Mesenchymal stem cell (in vitro differentiated cells and primary cell): ENCODE data around the gene MARCHF3.

Experiments
- DNase-seq: peaks from one replicate; pipeline ENCODE4 v3.0.0-alpha.2; 2013
- H2AFZ ChIP-seq: one replicate; pipeline ENCODE4 v1.6.1; 2013; ENCODE audit warnings: low read depth, mild to moderate bottlenecking, control low read depth, inconsistent platforms, low read length, moderate library complexity
- H2AK5ac ChIP-seq: 2 replicates; pipeline ENCODE4 v1.6.1; 2013; ENCODE audit warnings: low read length, moderate library complexity, mild to moderate bottlenecking, inconsistent platforms; ENCODE audit not compliant: severe bottlenecking
- H2BK120ac ChIP-seq: one replicate; pipeline ENCODE4 v1.6.1; 2013; ENCODE audit warnings: low read depth, mild to moderate bottlenecking, inconsistent platforms, low read length, moderate library complexity
- H2BK12ac ChIP-seq, 2 experiments: one replicate each; pipeline ENCODE4 v1.6.1; 2013; ENCODE audit warnings: inconsistent platforms in 2 of 2, low read length in 2 of 2, mild to moderate bottlenecking in 2 of 2, moderate library complexity in 2 of 2, control low read depth in 1 of 2
- H2BK15ac ChIP-seq: one replicate; pipeline ENCODE4 v1.6.1; 2013; ENCODE audit warnings: mild to moderate bottlenecking, low read depth, inconsistent platforms; ENCODE audit not compliant: poor library complexity, severe bottlenecking
- H2BK5ac ChIP-seq: 2 replicates; pipeline ENCODE4 v1.6.1; 2013; ENCODE audit warnings: low read depth, mild to moderate bottlenecking, low read length, control low read depth, inconsistent platforms; ENCODE audit not compliant: poor library complexity, severe bottlenecking
- H3K14ac ChIP-seq, 2 experiments: one replicate each; pipeline ENCODE4 v1.6.1; 2013; ENCODE audit warnings: inconsistent platforms in 2 of 2, low read length in 2 of 2, control low read depth in 1 of 2, mild to moderate bottlenecking in 1 of 2, moderate library complexity in 1 of 2
- H3K18ac ChIP-seq, 2 experiments: one replicate each; pipeline ENCODE4 v1.6.1; 2013; ENCODE audit warnings: inconsistent platforms in 2 of 2, low read length in 2 of 2, control low read depth in 1 of 2, low read depth in 1 of 2, mild to moderate bottlenecking in 1 of 2
- H3K23ac ChIP-seq, 2 experiments: one replicate each; pipeline ENCODE4 v1.6.1; 2013; ENCODE audit warnings: inconsistent platforms in 2 of 2, low read length in 2 of 2, mild to moderate bottlenecking in 2 of 2, moderate library complexity in 2 of 2, control low read depth in 1 of 2
- H3K27ac ChIP-seq: 2 replicates; pipeline ENCODE4 v1.5.1; 2013; ENCODE audit warnings: mild to moderate bottlenecking, moderate library complexity, low read length, control low read depth, inconsistent platforms; ENCODE audit not compliant: poor library complexity, severe bottlenecking
- H3K27me3 ChIP-seq, 2 experiments: 2 replicates each; pipeline versions ENCODE4 v1.6.1 to v1.7.0; 2013; ENCODE audit warnings: low read length in 2 of 2, mild to moderate bottlenecking in 2 of 2, moderate library complexity in 2 of 2, control low read depth in 1 of 2, inconsistent platforms in 1 of 2; ENCODE audit not compliant: control insufficient read depth in 1 of 2, insufficient read depth in 1 of 2
- H3K36me3 ChIP-seq, 2 experiments: 2 replicates each; pipeline versions ENCODE4 v1.6.1 to v1.7.0; 2013; ENCODE audit warnings: low read length in 2 of 2, control low read depth in 1 of 2, inconsistent platforms in 1 of 2, low read depth in 1 of 2, mild to moderate bottlenecking in 1 of 2; ENCODE audit not compliant: insufficient read depth in 2 of 2, control insufficient read depth in 1 of 2
- H3K4ac ChIP-seq, 2 experiments: one replicate each; pipeline ENCODE4 v1.6.1; 2013; ENCODE audit warnings: inconsistent platforms in 2 of 2, low read length in 2 of 2, mild to moderate bottlenecking in 2 of 2, moderate library complexity in 2 of 2, control low read depth in 1 of 2, low read depth in 1 of 2
- H3K4me1 ChIP-seq: 2 replicates; pipeline ENCODE4 v1.6.1; 2013; ENCODE audit warnings: low read depth, low read length, control low read depth; ENCODE audit not compliant: control insufficient read depth, insufficient read depth
- H3K4me2 ChIP-seq: 2 replicates; pipeline ENCODE4 v1.6.1; 2013; ENCODE audit warnings: low read length, mild to moderate bottlenecking, inconsistent platforms; ENCODE audit not compliant: poor library complexity, severe bottlenecking
- H3K4me3 ChIP-seq, 2 experiments: 2 replicates each; pipeline versions ENCODE4 v1.5.1 to v1.7.0; 2013; ENCODE audit warnings: low read length in 2 of 2, mild to moderate bottlenecking in 2 of 2, control low read depth in 1 of 2, low read depth in 1 of 2; ENCODE audit not compliant: insufficient read depth in 1 of 2
- H3K79me1 ChIP-seq: replicated peaks from 2 replicates; pipeline ENCODE4 v1.6.1; 2013; ENCODE audit warnings: mild to moderate bottlenecking, control low read depth, low read length, inconsistent platforms; ENCODE audit not compliant: poor library complexity, severe bottlenecking
- H3K9ac ChIP-seq: 2 replicates; pipeline ENCODE4 v1.7.0; 2013; ENCODE audit warnings: mild to moderate bottlenecking, low read length, moderate library complexity
- H3K9me3 ChIP-seq: 2 replicates; pipeline ENCODE4 v1.7.0; 2013; ENCODE audit warnings: mild to moderate bottlenecking, low read length; ENCODE audit not compliant: control insufficient read depth
- H4K8ac ChIP-seq: one replicate; pipeline ENCODE4 v1.6.1; 2013; ENCODE audit warnings: inconsistent platforms, mild to moderate bottlenecking, low read length, moderate library complexity
- H4K91ac ChIP-seq: one replicate; pipeline ENCODE4 v1.6.1; 2013; ENCODE audit warnings: mild to moderate bottlenecking, low read length, inconsistent platforms
- WGBS: methylation state at CpG from one replicate; pipeline ENCODE4 v1.1.7; 2013; ENCODE audit warnings: mixed read lengths; 5-methylcytosine and 5-hydroxymethylcytosine counted together

Gene MARCHF3

DNA sequence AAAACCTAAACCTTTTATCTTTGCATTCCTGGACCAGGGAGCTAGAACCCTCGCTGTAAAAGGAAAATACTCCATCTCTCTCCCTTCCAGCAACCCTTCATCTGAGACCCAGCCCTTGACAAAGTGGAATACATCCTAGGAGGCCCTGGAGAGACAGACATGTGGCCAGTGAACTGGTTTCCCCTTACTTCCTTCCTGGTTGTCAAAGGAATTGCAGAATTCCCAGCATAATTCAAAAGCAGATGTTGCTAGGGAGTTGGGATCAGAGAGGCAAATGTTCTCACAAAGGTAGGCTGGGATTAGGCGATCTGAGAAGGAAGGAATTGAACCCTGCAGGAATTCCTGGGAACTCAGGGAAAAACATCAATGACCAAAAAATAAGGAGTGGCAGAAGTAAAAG, 80.9 kb downstream of the MARCHF3 start:
- H3K79me1 ChIP-seq = no peaks in the 10 kb centered on the region
- H3K27me3 ChIP-seq = no peaks in the 10 kb centered on the region
- no peaks in the 10 kb centered on the region for H3K4me1 ChIP-seq
- H2BK5ac ChIP-seq = no peak overlapping the region
- H3K14ac ChIP-seq = no peak overlapping the region
- no peak overlapping the region for H3K9ac ChIP-seq
- H2AK5ac ChIP-seq = no peak overlapping the region
- WGBS = 89% methylated on average over 2 of the region's 2 CpGs
- H3K4me2 ChIP-seq = no peak overlapping the region
- H2BK12ac ChIP-seq = no peak overlapping the region
- H2AFZ ChIP-seq = no peak overlapping the region
- H3K23ac ChIP-seq = no peak overlapping the region
- H3K18ac ChIP-seq = no peak overlapping the region
- H2BK15ac ChIP-seq = no peak overlapping the region
- H4K91ac ChIP-seq = no peak overlapping the region
- no peaks in the 10 kb centered on the region for H3K36me3 ChIP-seq
- no peak overlapping the region for H3K27ac ChIP-seq
- no peaks in the 10 kb centered on the region for H3K9me3 ChIP-seq
- H2BK120ac ChIP-seq = no peak overlapping the region
- no peak overlapping the region for H3K4me3 ChIP-seq
- H4K8ac ChIP-seq = no peak overlapping the region
- DNase-seq = no peak
- H3K4ac ChIP-seq = no peak overlapping the region

DNA sequence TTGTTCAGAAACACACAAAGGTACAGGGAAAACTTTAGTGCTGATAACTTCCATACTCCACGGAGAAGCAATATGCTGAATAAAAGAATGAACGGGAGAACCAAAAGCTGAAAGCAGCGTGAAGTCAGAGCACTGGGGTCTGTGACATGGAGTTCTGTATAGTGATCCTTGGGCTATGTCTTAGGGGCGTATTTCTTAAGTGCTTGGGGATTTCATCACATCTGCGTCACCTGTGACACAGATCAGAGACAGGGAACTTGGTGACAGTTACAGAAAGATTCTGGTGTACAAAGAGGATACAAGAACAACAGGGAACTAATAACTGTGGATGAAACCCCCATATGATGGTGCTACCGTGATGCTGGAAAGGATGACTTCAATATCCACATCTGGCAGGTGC, 81.9 kb downstream of the MARCHF3 start:
- Histone ChIP-seq H3K27me3 (no peaks in the 10 kb centered on the region), H3K9ac (no peak overlapping the region), H2BK120ac (no peak overlapping the region), H3K14ac (no peak overlapping the region), H3K23ac (no peak overlapping the region), H3K27ac (no peak overlapping the region), H2BK5ac (no peak overlapping the region), H3K36me3 (no peaks in the 10 kb centered on the region), H2BK15ac (no peak overlapping the region), H2AFZ (no peak overlapping the region), H4K8ac (no peak overlapping the region), H3K4ac (no peak overlapping the region), H4K91ac (peak overlapping the region; percentile 76), H3K18ac (no peak overlapping the region), H3K4me1 (no peaks in the 10 kb centered on the region), H3K9me3 (no peaks in the 10 kb centered on the region), H3K4me2 (no peak overlapping the region), H3K4me3 (no peak overlapping the region), H2AK5ac (no peak overlapping the region), H3K79me1 (no peaks in the 10 kb centered on the region), H2BK12ac (no peak overlapping the region)
- no peak for DNase-seq
- 94% methylated on average over 6 of the region's 6 CpGs for WGBS

DNA sequence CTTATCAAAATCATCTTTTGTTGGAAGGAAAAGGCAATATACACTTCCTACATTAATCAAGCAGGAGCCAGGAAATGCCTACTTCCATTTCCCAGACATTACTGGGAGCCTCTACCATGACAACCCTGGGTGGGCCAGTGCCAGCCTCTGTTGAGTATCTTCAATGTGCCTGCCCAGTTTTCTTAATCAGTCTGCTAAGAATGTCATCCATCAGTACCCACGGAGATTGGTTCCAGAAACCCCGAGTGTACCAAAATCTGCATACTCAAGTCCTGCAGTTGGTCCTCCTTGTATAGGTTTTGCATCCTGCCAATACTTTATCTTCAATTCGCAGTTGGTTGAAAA, 82.4 kb downstream of the MARCHF3 start:
- no peak overlapping the region for H4K91ac ChIP-seq

DNA sequence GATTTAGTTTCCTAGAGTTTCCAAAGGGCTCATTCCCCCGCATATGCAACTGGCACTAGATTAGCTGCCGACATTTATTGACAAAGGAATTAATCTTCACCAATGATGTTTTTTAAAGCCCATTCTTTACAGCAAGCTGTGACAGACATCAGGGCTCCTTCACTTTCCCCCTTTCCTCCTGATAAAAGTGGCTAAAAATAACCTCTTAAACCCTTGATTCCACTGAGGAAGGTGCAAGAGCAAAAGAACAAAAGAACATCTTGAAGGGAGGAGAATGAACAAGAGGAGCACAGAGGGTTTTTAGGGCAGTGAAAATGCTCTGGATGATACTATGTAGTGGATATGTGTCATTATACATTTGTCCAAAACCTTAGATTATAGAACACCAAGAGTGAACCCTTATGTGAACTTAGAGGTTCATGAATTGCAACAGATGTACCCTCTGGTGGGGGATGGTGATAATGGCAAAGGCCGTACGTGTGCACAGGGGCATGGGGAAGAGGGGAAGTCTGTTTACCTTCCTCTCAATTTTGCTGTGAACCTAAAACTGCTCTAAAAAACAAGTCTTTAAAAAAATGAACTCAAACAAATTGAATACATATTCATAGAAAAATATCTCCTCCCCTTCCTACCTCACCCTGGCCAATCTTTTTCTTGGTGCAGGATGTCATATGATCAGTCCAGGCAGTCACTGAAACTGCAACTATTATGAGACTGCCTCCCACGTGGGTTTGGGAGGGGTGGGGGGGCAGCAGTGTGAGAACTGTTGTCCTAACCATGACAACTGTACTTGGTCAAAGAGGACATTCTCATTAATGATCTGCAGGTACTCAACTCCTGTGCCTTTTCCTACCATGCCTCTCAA, 83.0 kb downstream of the MARCHF3 start:
- Histone ChIP-seq H2BK15ac (no peak overlapping the region), H3K14ac (no peak overlapping the region), H3K4me2 (no peak overlapping the region), H2BK5ac (no peak overlapping the region), H2BK12ac (no peak overlapping the region), H3K27me3 (no peaks in the 10 kb centered on the region), H3K9me3 (no peaks in the 10 kb centered on the region), H3K27ac (no peak overlapping the region), H3K4me1 (no peaks in the 10 kb centered on the region), H3K4me3 (no peak overlapping the region), H2AFZ (no peak overlapping the region), H3K9ac (no peak overlapping the region), H3K36me3 (no peaks in the 10 kb centered on the region), H4K91ac (no peak overlapping the region), H2BK120ac (no peak overlapping the region), H3K18ac (no peak overlapping the region), H2AK5ac (no peak overlapping the region), H3K4ac (no peak overlapping the region), H3K79me1 (no peaks in the 10 kb centered on the region), H3K23ac (no peak overlapping the region), H4K8ac (no peak overlapping the region)
- 73% methylated on average over 5 of the region's 5 CpGs for WGBS
- no peak for DNase-seq

More for the DNA sequence above, 82.4 kb downstream of the MARCHF3 start:
- H3K27ac ChIP-seq = no peak overlapping the region
- H2BK120ac ChIP-seq = no peak overlapping the region
- H3K18ac ChIP-seq = no peak overlapping the region
- no peak overlapping the region for H3K14ac ChIP-seq
- H3K4me1 ChIP-seq = no peaks in the 10 kb centered on the region
- H2AK5ac ChIP-seq = no peak overlapping the region
- 96% methylated on average over 3 of the region's 3 CpGs for WGBS
- H3K4ac ChIP-seq = no peak overlapping the region
- H3K79me1 ChIP-seq = no peaks in the 10 kb centered on the region
- H3K36me3 ChIP-seq = no peaks in the 10 kb centered on the region
- H3K4me2 ChIP-seq = no peak overlapping the region
- H3K4me3 ChIP-seq = no peak overlapping the region
- no peak overlapping the region for H2BK15ac ChIP-seq
- H3K9me3 ChIP-seq = no peaks in the 10 kb centered on the region
- no peaks in the 10 kb centered on the region for H3K27me3 ChIP-seq
- no peak overlapping the region for H4K8ac ChIP-seq
- no peak overlapping the region for H3K9ac ChIP-seq
- no peak overlapping the region for H2AFZ ChIP-seq
- H2BK5ac ChIP-seq = no peak overlapping the region
- no peak overlapping the region for H3K23ac ChIP-seq
- H2BK12ac ChIP-seq = no peak overlapping the region
- no peak for DNase-seq
